B cell (primary cell): ENCODE results near the gene KNG1.

ENCODE experiments used
- CTCF ChIP-seq: fragments of 200-600 bp; IDR thresholded peaks from one replicate; pipeline ENCODE4 v1.8.0; 2022; ENCODE audit warnings: antibody characterized with exemption, mild to moderate bottlenecking
- EZH2 ChIP-seq: IDR thresholded peaks from 2 replicates; pipeline ENCODE4 v1.6.1; 2012; ENCODE audit warnings: borderline replicate concordance, low read depth, mild to moderate bottlenecking, moderate library complexity, low read length; ENCODE audit not compliant: insufficient read depth, poor library complexity, severe bottlenecking

GRCh38 chr3:186722457-186722856 is 5.3 kb downstream of the KNG1 start:
- TF ChIP-seq EZH2 (no peak), CTCF (no peak)
